Calu3 (cell line): ENCODE measurements around the gene KRTAP10-1. TPM values are rescaled to one million over a fixed set of nuclear protein-coding genes. Genes with fewer than 3 reads are reported as not detected.

Experiments used
- BruUV-seq: library from RNA; stranded (reverse); fragments of 400-500 nt; replicated peaks from 2 replicates; lab custom pipeline; 2021; lab: Mats Ljungman, UMichigan
- CTCF ChIA-PET: fragments of 300-600 bp; sonication (Branson Sonifier 250); formaldehyde crosslinking; loops from one replicate; lab custom pipeline; 2022; ENCODE audit warnings: antibody characterized with exemption; lab: Charles Lee
- DNase-seq: peaks from one replicate; pipeline ENCODE4 v3.0.0; 2022
- H3K27ac Mint-ChIP-seq: one replicate; pipeline ENCODE4 v1.8.0; 2022; ENCODE audit warnings: mixed read lengths; ENCODE audit not compliant: unreplicated experiment
- H3K27me3 Mint-ChIP-seq: one replicate; pipeline ENCODE4 v1.8.0; 2022; ENCODE audit warnings: mixed read lengths; ENCODE audit not compliant: unreplicated experiment
- H3K36me3 Mint-ChIP-seq: one replicate; pipeline ENCODE4 v1.8.0; 2022; ENCODE audit warnings: mild to moderate bottlenecking, moderate library complexity, mixed read lengths; ENCODE audit not compliant: insufficient read depth, unreplicated experiment
- H3K4me1 Mint-ChIP-seq: one replicate; pipeline ENCODE4 v1.8.0; 2022; ENCODE audit warnings: mild to moderate bottlenecking, low read depth, mixed read lengths; ENCODE audit not compliant: unreplicated experiment
- H3K4me3 Mint-ChIP-seq: one replicate; pipeline ENCODE4 v1.8.0; 2022; ENCODE audit warnings: mild to moderate bottlenecking, low read depth, moderate library complexity, mixed read lengths; ENCODE audit not compliant: unreplicated experiment
- H3K9me3 Mint-ChIP-seq: one replicate; pipeline ENCODE4 v1.8.0; 2022; ENCODE audit warnings: low read depth, mixed read lengths; ENCODE audit not compliant: unreplicated experiment
- CTCF ChIP-seq: fragments of 200-600 bp; IDR thresholded peaks from one replicate; pipeline ENCODE4 v1.8.0; 2022; ENCODE audit warnings: antibody characterized with exemption; ENCODE audit not compliant: unreplicated experiment
- intact Hi-C: fragments of 100-400 bp; cut with micrococcal nuclease; formaldehyde crosslinking; loops from one replicate; pipeline ENCODE4 v1.10.0; 2022; ENCODE audit not compliant: unreplicated experiment
- total RNA-seq: library from RNA; stranded (reverse); gene quantifications from 2 replicates; pipeline ENCODE4 v1.2.3, GENCODE V29; 2022

The KRTAP10-1 gene
- total RNA-seq, 1 experiment from 2014 or later = not detected

DNA sequence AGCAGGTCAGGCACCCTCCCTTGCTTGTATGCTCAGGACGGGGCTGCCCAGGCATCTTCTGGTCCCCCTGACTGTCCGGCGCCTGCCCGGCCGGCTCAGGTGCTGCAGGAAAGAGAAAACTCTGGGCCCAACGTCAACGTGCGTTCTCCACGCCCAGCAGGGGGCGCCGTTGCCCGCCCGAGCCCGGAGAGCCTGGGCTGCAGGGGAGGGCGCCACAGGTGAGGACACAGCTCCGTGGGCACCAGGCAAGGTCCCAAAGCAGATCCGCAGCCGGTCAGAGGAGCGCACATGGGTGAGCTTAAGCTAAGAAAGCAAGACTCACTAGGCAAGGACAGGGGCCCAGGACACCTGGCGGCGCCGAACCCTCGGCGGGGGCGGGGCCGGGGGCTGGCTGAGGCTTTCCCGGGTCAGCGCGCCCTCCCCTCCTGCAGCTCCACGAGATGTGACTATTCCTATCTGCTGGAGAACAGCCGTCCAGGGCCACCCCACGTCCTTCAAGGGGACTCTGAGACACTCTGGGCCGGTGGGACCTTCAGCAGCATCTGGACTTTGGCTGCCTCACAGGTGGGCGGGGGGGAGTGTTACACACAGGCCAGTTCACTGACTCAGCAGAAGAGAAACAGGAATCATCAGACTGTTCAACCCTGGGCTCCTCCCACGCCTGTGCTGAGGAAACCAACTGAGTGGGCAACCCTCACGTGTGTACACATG is 29.3 kb downstream of the KRTAP10-1 start:
- CTCF ChIA-PET = interaction anchor here (0.5 to 2.5 kb wide), 4 partner anchors 70 to 283 kb away, joined by 3 to 28 read pairs (median 6); partner anchors contain the start of gene KRTAP10-5
- Mint-ChIP-seq H3K27ac (no peak overlapping the region), H3K4me1 (no peaks in the 10 kb centered on the region), H3K36me3 (no peaks in the 10 kb centered on the region), H3K4me3 (no peak overlapping the region), H3K9me3 (no peaks in the 10 kb centered on the region), H3K27me3 (peaks cover 35% of the 10 kb centered on the region)
- no TSS peak for BruUV-seq
- DNase-seq = peak; percentile 82
- peak; percentile 60 for TF ChIP-seq CTCF
- intact Hi-C loops = loop anchor here (2.0 kb wide), 1 partner anchor 282 kb away; no protein-coding TSS in a partner anchor

- CTCF ChIA-PET = interaction anchor here (1.1 to 2.5 kb wide), 3 partner anchors 172 to 283 kb away, joined by 3 to 28 read pairs (median 8); no protein-coding TSS in a partner anchor
- DNase-seq = no peak
- Mint-ChIP-seq H3K4me3 (no peak overlapping the region), H3K36me3 (no peaks in the 10 kb centered on the region), H3K9me3 (no peaks in the 10 kb centered on the region), H3K4me1 (no peaks in the 10 kb centered on the region), H3K27ac (no peak overlapping the region), H3K27me3 (peaks cover 35% of the 10 kb centered on the region)
- no peak for TF ChIP-seq CTCF
- no TSS peak for BruUV-seq
- intact Hi-C loops = loop anchor here (2.0 kb wide), 1 partner anchor 283 kb away; no protein-coding TSS in a partner anchor
Observed at GRCh38 chr21:44510109-44510507, 29.9 kb downstream of the KRTAP10-1 start.

DNA sequence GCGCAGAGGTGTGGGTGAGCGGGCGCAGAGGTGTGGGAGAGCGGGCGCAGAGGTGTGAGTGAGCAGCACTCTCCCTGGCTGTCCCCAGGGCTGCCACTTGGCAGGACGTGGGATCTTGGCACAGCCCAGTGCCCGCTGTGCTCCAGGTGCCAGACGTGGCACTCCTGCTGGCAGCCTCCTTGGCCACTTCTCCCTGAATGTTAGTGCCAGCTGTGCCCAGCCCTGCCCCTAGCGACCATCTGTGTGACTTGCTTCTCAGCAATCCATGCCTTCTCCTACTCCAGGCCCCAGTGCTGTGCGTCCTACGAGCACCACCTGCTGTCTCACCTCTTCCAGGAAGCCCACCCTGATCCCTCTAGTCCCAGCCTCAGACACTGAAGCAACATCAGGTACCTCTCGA is 30.5 kb downstream of the KRTAP10-1 start:
- H3K27me3 Mint-ChIP-seq = peaks cover 35% of the 10 kb centered on the region
- intact Hi-C loops = no loop called here
- DNase-seq = peak; percentile 68
- no peaks in the 10 kb centered on the region for H3K9me3 Mint-ChIP-seq
- CTCF ChIA-PET = interaction anchor here (0.6 to 2.5 kb wide), 3 partner anchors 233 to 418 kb away, joined by 5 to 28 read pairs (median 8); no protein-coding TSS in a partner anchor
- no peak overlapping the region for H3K4me3 Mint-ChIP-seq
- no peaks in the 10 kb centered on the region for H3K4me1 Mint-ChIP-seq
- no peaks in the 10 kb centered on the region for H3K36me3 Mint-ChIP-seq
- H3K27ac Mint-ChIP-seq = no peak overlapping the region
- peak; percentile 17 for TF ChIP-seq CTCF
- no TSS peak for BruUV-seq

GRCh38 chr21:44508711-44509445 is 31.1 kb downstream of the KRTAP10-1 start:
- Mint-ChIP-seq H3K4me1 (no peaks in the 10 kb centered on the region), H3K9me3 (no peaks in the 10 kb centered on the region), H3K4me3 (no peak overlapping the region), H3K27ac (no peak overlapping the region), H3K36me3 (no peaks in the 10 kb centered on the region), H3K27me3 (peaks cover 35% of the 10 kb centered on the region)
- no peak for DNase-seq
- intact Hi-C loops = no loop called here
- no peak for TF ChIP-seq CTCF
- no TSS peak for BruUV-seq
- CTCF ChIA-PET = interaction anchor here (0.6 to 2.5 kb wide), 3 partner anchors 234 to 418 kb away, joined by 5 to 28 read pairs (median 8); no protein-coding TSS in a partner anchor
